Measurements from ENCODE around the gene UNC13D. TPM values are rescaled to one million over a fixed set of nuclear protein-coding genes. Genes with fewer than 3 reads are reported as not detected.

Gene UNC13D
- total RNA-seq, 4 donors from 2014 or later, result 10.5 to 53.1 (median 22.6) TPM

- TF ChIP-seq POLR2A (IDR thresholded peaks at IDR 0.05), result no peak
- no peak for TF ChIP-seq CTCF (IDR thresholded peaks at IDR 0.05)
- TF ChIP-seq EP300 (IDR thresholded peaks at IDR 0.05), result no peak
- H3K36me3 ChIP-seq, result peaks cover 8 to 55% (median 9%) of the 10 kb centered on the region in 3 donors
- H3K27me3 ChIP-seq, result no peaks in the 10 kb centered on the region
Observed at GRCh38 chr17:75777296-75777922, 66.8 kb downstream of the UNC13D start.

More at GRCh38 chr17:75777296-75777922, 66.8 kb downstream of the UNC13D start:
- peak overlapping the region; percentile 79 to 94 (median 90) for H3K4me3 ChIP-seq
- no peak for DNase-seq (ENCODE audit: low spot score in 2 of 2)
- no peaks in the 10 kb centered on the region for H3K9me3 ChIP-seq
- peaks cover 0 to 57% (median 17%) of the 10 kb centered on the region in 4 donors for H3K4me1 ChIP-seq
- H3K27ac ChIP-seq, result peak overlapping the region; percentile 23 to 99 (median 79)
- WGBS, 2 donors, result 0 to 3% methylated on average over 2 of the region's 2 CpGs

Other genes starting within 250 kb of the UNC13D start
- 10 to 100 TPM; 17.3 to 41.1 (median 25.0) TPM for gene SMIM5, start 211.0 kb downstream of the UNC13D start, total RNA-seq
- 10 to 100 TPM; 23.2 to 51.9 (median 34.7) TPM for gene RECQL5, start 177.2 kb downstream of the UNC13D start, total RNA-seq
- 100 to 1,000 TPM in 2 of 4 donors, 10 to 100 TPM in 2; 63.9 to 119 (median 95.3) TPM for gene SAP30BP, start 177.1 kb downstream of the UNC13D start, total RNA-seq
- 100 to 1,000 TPM; 211 to 335 (median 233) TPM for gene ITGB4, start 122.9 kb downstream of the UNC13D start, total RNA-seq
- gene GALK1, start 79.2 kb downstream of the UNC13D start, total RNA-seq, result 10 to 100 TPM; 54.5 to 57.5 (median 55.6) TPM
- gene UNK, start 59.6 kb downstream of the UNC13D start, total RNA-seq, result 10 to 100 TPM; 30.2 to 53.4 (median 36.2) TPM
- gene WBP2, start 10.9 kb upstream of the UNC13D start, total RNA-seq, result 10 to 100 TPM; 63.5 to 79.7 (median 71.0) TPM
- gene TRIM47, start 34.2 kb upstream of the UNC13D start, total RNA-seq, result 10 to 100 TPM; 47.4 to 79.0 (median 57.0) TPM
- gene TRIM65, start 52.5 kb upstream of the UNC13D start, total RNA-seq, result 10 to 100 TPM; 40.2 to 68.1 (median 41.5) TPM
- 100 to 1,000 TPM in 1 of 4 donors, 10 to 100 TPM in 3; 56.8 to 118 (median 76.2) TPM for gene MRPL38, start 60.5 kb upstream of the UNC13D start, total RNA-seq
- gene FBF1, start 96.6 kb upstream of the UNC13D start, total RNA-seq, result 10 to 100 TPM; 19.9 to 32.4 (median 25.7) TPM
- gene ACOX1, start 134.8 kb upstream of the UNC13D start, total RNA-seq, result 10 to 100 TPM; 33.7 to 44.4 (median 39.1) TPM
- 10 to 100 TPM in 2 of 4 donors, 1 to 10 TPM in 2; 8.6 to 22.2 (median 11.5) TPM for gene TEN1, start 134.8 kb upstream of the UNC13D start, total RNA-seq
- gene CDK3, start 156.5 kb upstream of the UNC13D start, total RNA-seq, result 10 to 100 TPM in 1 of 4 donors, 1 to 10 TPM in 3; 3.8 to 12.3 (median 5.9) TPM
- 1 to 10 TPM in 2 of 4 donors, under 1 TPM in 1, not detected in 1; 0.98 to 3.0 (median 2.1) TPM for gene EVPL, start 182.9 kb upstream of the UNC13D start, total RNA-seq
- 10 to 100 TPM; 51.5 to 58.6 (median 53.5) TPM for gene SRP68, start 228.1 kb upstream of the UNC13D start, total RNA-seq
- gene GALR2, start 230.4 kb upstream of the UNC13D start, total RNA-seq, result not detected
- not detected for gene ZACN, start 234.8 kb upstream of the UNC13D start, total RNA-seq